Neuronal stem cell (in vitro differentiated cells): ENCODE measurements around the gene ITGB5.
"Not testable (repeated sequence)": the region's sequence is repeated elsewhere in the genome, so short reads cannot be mapped to it uniquely, and the experiment has no call there.

Source experiments
- DNase-seq: peaks from one replicate; pipeline ENCODE4 v3.0.0-alpha.2; 2013; ENCODE audit warnings: low spot score
- H2AFZ ChIP-seq: one replicate; pipeline ENCODE4 v1.6.1; 2013; ENCODE audit warnings: mild to moderate bottlenecking, low read length, inconsistent platforms
- H2AK5ac ChIP-seq: 2 replicates; pipeline ENCODE4 v1.6.1; 2013; ENCODE audit warnings: low read depth, mild to moderate bottlenecking, inconsistent platforms, low read length, moderate library complexity, mixed read lengths
- H2BK120ac ChIP-seq: 2 replicates; pipeline ENCODE4 v1.6.1; 2013; ENCODE audit warnings: low read depth, mild to moderate bottlenecking, inconsistent platforms, low read length, moderate library complexity, mixed read lengths
- H2BK12ac ChIP-seq: one replicate; pipeline ENCODE4 v1.6.1; 2013; ENCODE audit warnings: low read length, inconsistent platforms
- H2BK15ac ChIP-seq: 2 replicates; pipeline ENCODE4 v1.6.1; 2013; ENCODE audit warnings: mild to moderate bottlenecking, low read length, inconsistent platforms, mixed read lengths
- H2BK5ac ChIP-seq: one replicate; pipeline ENCODE4 v1.6.1; 2013; ENCODE audit warnings: inconsistent platforms, mild to moderate bottlenecking, low read length, moderate library complexity
- H3K14ac ChIP-seq: one replicate; pipeline ENCODE4 v1.6.1; 2013; ENCODE audit warnings: low read length, inconsistent platforms
- H3K18ac ChIP-seq: 2 replicates; pipeline ENCODE4 v1.6.1; 2013; ENCODE audit warnings: low read length, inconsistent platforms
- H3K23ac ChIP-seq: 2 replicates; pipeline ENCODE4 v1.6.1; 2013; ENCODE audit warnings: low read depth, mild to moderate bottlenecking, mixed read lengths, low read length, inconsistent platforms; ENCODE audit not compliant: poor library complexity
- H3K27ac ChIP-seq: replicated peaks from 3 replicates; pipeline ENCODE4 v1.5.1; 2013; ENCODE audit warnings: low read length, inconsistent platforms
- H3K27me3 ChIP-seq, 3 experiments: 2 replicates each; pipeline ENCODE4 v1.6.1; 2013; ENCODE audit warnings: low read length in 3 of 3, mild to moderate bottlenecking in 2 of 3, inconsistent platforms in 1 of 3, low read depth in 1 of 3, mixed read lengths in 1 of 3, moderate library complexity in 1 of 3; ENCODE audit not compliant: control insufficient read depth in 3 of 3, insufficient read depth in 3 of 3
- H3K36me3 ChIP-seq, 2 donors: replicated peaks in 1 of 2; 2 replicates each; pipeline ENCODE4 v1.6.1; 2013; ENCODE audit warnings: low read length in 2 of 2; ENCODE audit not compliant: control insufficient read depth in 2 of 2, insufficient read depth in 2 of 2
- H3K4ac ChIP-seq: 2 replicates; pipeline ENCODE4 v1.6.1; 2013; ENCODE audit warnings: inconsistent platforms, mild to moderate bottlenecking, low read length, moderate library complexity
- H3K4me1 ChIP-seq, 2 donors: 1 replicate in 1 of 2; 2 replicates in 1 of 2; pipeline ENCODE4 v1.6.1; 2013; ENCODE audit warnings: low read length in 2 of 2, low read depth in 1 of 2; ENCODE audit not compliant: control insufficient read depth in 2 of 2, insufficient read depth in 1 of 2
- H3K4me2 ChIP-seq: one replicate; pipeline ENCODE4 v1.6.1; 2013; ENCODE audit warnings: mild to moderate bottlenecking, low read length, inconsistent platforms; ENCODE audit not compliant: insufficient read depth, poor library complexity, severe bottlenecking
- H3K4me3 ChIP-seq, 2 donors: 2 replicates each; pipeline ENCODE4 v1.5.1; 2013; ENCODE audit warnings: low read length in 2 of 2, mild to moderate bottlenecking in 2 of 2, inconsistent platforms in 1 of 2, moderate library complexity in 1 of 2
- H3K79me1 ChIP-seq: one replicate; pipeline ENCODE4 v1.6.1; 2013; ENCODE audit warnings: low read depth, mild to moderate bottlenecking, inconsistent platforms, low read length, moderate library complexity
- H3K9ac ChIP-seq: one replicate; pipeline ENCODE4 v1.6.1; 2013; ENCODE audit warnings: mild to moderate bottlenecking, low read depth, low read length, inconsistent platforms; ENCODE audit not compliant: poor library complexity
- H3K9me3 ChIP-seq, 2 donors: replicated peaks in 1 of 2; 2 replicates each; pipeline versions ENCODE3 to v1.6.1; 2013; ENCODE audit warnings: low read length in 2 of 2, mild to moderate bottlenecking in 2 of 2, inconsistent platforms in 1 of 2, low read depth in 1 of 2, mixed read lengths in 1 of 2, moderate library complexity in 1 of 2; ENCODE audit not compliant: control insufficient read depth in 2 of 2, insufficient read depth in 1 of 2
- H4K8ac ChIP-seq: one replicate; pipeline ENCODE4 v1.6.1; 2013; ENCODE audit warnings: low read depth, mild to moderate bottlenecking, inconsistent platforms, low read length, moderate library complexity
- H4K91ac ChIP-seq: one replicate; pipeline ENCODE4 v1.6.1; 2013; ENCODE audit warnings: low read length, low read depth, mild to moderate bottlenecking, inconsistent platforms; ENCODE audit not compliant: poor library complexity
- WGBS, 2 donors: extraction: QIAGEN DNeasy Blood & Tissue Kit; methylation state at CpG; one replicate each; pipeline ENCODE4 v1.1.7; 2013; ENCODE audit warnings: missing lambda C conversion rate in 2 of 2, mixed read lengths in 1 of 2; ENCODE audit not compliant: insufficient read length in 2 of 2, insufficient replicate concordance in 1 of 2; ENCODE audit errors: extremely low coverage in 2 of 2; 5-methylcytosine and 5-hydroxymethylcytosine counted together

ITGB5 gene

GRCh38 chr3:124791639-124792151 is 95.5 kb downstream of the ITGB5 start:
- peaks cover 0 to 21% of the 10 kb centered on the region in 2 donors for H3K36me3 ChIP-seq
- H4K91ac ChIP-seq: no peak overlapping the region

DNA sequence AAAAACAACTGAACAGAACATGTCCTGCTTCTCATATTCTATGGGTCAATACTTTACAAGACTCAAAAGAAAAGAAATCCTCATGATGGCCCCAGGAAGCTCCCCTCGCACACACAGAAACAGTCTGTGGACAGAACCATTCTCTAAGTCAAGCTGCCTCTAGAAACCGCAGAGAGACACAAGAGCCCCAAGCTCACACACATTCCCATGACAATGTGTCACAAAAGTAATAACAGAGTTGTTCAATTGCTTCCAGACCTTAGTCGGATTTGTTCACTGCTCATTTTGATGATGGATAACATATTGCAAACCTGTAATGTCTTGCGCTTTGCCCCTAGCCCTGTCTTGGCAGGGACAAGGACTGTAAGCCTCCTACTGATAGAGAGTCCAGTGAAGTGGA is 96.0 kb downstream of the ITGB5 start:
- H3K18ac ChIP-seq: no peak overlapping the region
- no peaks in the 10 kb centered on the region for H3K27me3 ChIP-seq
- H2BK5ac ChIP-seq: no peak overlapping the region
- H3K9ac ChIP-seq: no peak overlapping the region
- no peak overlapping the region for H3K4ac ChIP-seq
- no peak overlapping the region for H3K4me2 ChIP-seq
- no peak overlapping the region for H2AFZ ChIP-seq
- no peak overlapping the region for H2AK5ac ChIP-seq
- peaks cover 0 to 19% of the 10 kb centered on the region in 2 donors for H3K36me3 ChIP-seq
- peaks cover 0 to 1% of the 10 kb centered on the region in 2 donors for H3K4me1 ChIP-seq
- H3K27ac ChIP-seq: no peak overlapping the region
- no peak overlapping the region for H2BK12ac ChIP-seq
- no CpG with 5 or more reads among the region's 4 CpGs for WGBS, 2 donors
- H3K4me3 ChIP-seq: no peak overlapping the region
- no peak overlapping the region for H4K91ac ChIP-seq
- no peak overlapping the region for H2BK15ac ChIP-seq
- H3K79me1 ChIP-seq: no peaks in the 10 kb centered on the region
- no peak overlapping the region for H4K8ac ChIP-seq
- no peak overlapping the region for H3K14ac ChIP-seq
- H2BK120ac ChIP-seq: no peak overlapping the region
- H3K9me3 ChIP-seq: no peaks in the 10 kb centered on the region
- H3K23ac ChIP-seq: no peak overlapping the region
- no peak for DNase-seq

More at GRCh38 chr3:124791639-124792151, 95.5 kb downstream of the ITGB5 start:
- H2BK5ac ChIP-seq: no peak overlapping the region
- no peak overlapping the region for H3K18ac ChIP-seq
- no peak overlapping the region for H2BK120ac ChIP-seq
- H3K4me3 ChIP-seq: no peak overlapping the region
- H3K9ac ChIP-seq: no peak overlapping the region
- H3K27ac ChIP-seq: no peak overlapping the region
- peaks cover 0 to 1% of the 10 kb centered on the region in 2 donors for H3K4me1 ChIP-seq
- no peaks in the 10 kb centered on the region for H3K9me3 ChIP-seq
- no peak overlapping the region for H3K4me2 ChIP-seq
- H3K23ac ChIP-seq: no peak overlapping the region
- DNase-seq: no peak
- WGBS, 2 donors: no CpG with 5 or more reads among the region's 8 CpGs
- no peaks in the 10 kb centered on the region for H3K27me3 ChIP-seq
- no peak overlapping the region for H3K14ac ChIP-seq
- H3K79me1 ChIP-seq: no peaks in the 10 kb centered on the region
- H2BK15ac ChIP-seq: no peak overlapping the region
- no peak overlapping the region for H2AFZ ChIP-seq
- no peak overlapping the region for H3K4ac ChIP-seq
- H4K8ac ChIP-seq: no peak overlapping the region
- H2AK5ac ChIP-seq: no peak overlapping the region
- no peak overlapping the region for H2BK12ac ChIP-seq

- not testable (repeated sequence) for H4K8ac ChIP-seq, H3K4me3 ChIP-seq, H3K27me3 ChIP-seq, H2BK120ac ChIP-seq, H3K9ac ChIP-seq, H3K4me1 ChIP-seq, H2BK5ac ChIP-seq, H3K4ac ChIP-seq, H3K27ac ChIP-seq, H2AFZ ChIP-seq, H3K4me2 ChIP-seq, H2AK5ac ChIP-seq, DNase-seq, H4K91ac ChIP-seq, H3K79me1 ChIP-seq, H2BK12ac ChIP-seq, H3K9me3 ChIP-seq, H3K18ac ChIP-seq, H3K23ac ChIP-seq, H3K14ac ChIP-seq, H2BK15ac ChIP-seq
- WGBS, 2 donors: no CpG with 5 or more reads among the region's 5 CpGs
- peaks cover 0 to 16% of the 10 kb centered on the region in 2 donors for H3K36me3 ChIP-seq
These were observed 98.1 kb downstream of the ITGB5 start for GRCh38 chr3:124789103-124789502.

GRCh38 chr3:124788254-124788745 is 98.9 kb downstream of the ITGB5 start:
- Histone ChIP-seq H2BK12ac (no peak overlapping the region), H3K79me1 (no peaks in the 10 kb centered on the region), H3K14ac (no peak overlapping the region), H3K4me3 (no peak overlapping the region), H3K9ac (no peak overlapping the region), H2BK15ac (no peak overlapping the region), H3K27me3 (no peaks in the 10 kb centered on the region), H2BK5ac (no peak overlapping the region), H2BK120ac (no peak overlapping the region), H3K4me2 (no peak overlapping the region), H3K18ac (no peak overlapping the region), H4K91ac (no peak overlapping the region), H3K27ac (no peak overlapping the region), H2AFZ (no peak overlapping the region), H3K36me3 (peaks cover 0 to 10% of the 10 kb centered on the region in 2 donors), H4K8ac (no peak overlapping the region), H3K4me1 (peaks cover 4 to 5% of the 10 kb centered on the region in 2 donors), H3K4ac (no peak overlapping the region), H3K9me3 (no peaks in the 10 kb centered on the region), H2AK5ac (no peak overlapping the region), H3K23ac (no peak overlapping the region)
- DNase-seq: no peak
- WGBS, 2 donors: no CpG with 5 or more reads among the region's 2 CpGs
